ENCODE results near the gene RSAD2. TPM values are rescaled to one million over a fixed set of nuclear protein-coding genes. Genes with fewer than 3 reads are reported as not detected.
A peak's percentile ranks its signal among the peaks of the same experiment; 100 is the strongest.

Gene RSAD2
- total RNA-seq, 1 donor from 2014 or later: 2.0 TPM

DNA sequence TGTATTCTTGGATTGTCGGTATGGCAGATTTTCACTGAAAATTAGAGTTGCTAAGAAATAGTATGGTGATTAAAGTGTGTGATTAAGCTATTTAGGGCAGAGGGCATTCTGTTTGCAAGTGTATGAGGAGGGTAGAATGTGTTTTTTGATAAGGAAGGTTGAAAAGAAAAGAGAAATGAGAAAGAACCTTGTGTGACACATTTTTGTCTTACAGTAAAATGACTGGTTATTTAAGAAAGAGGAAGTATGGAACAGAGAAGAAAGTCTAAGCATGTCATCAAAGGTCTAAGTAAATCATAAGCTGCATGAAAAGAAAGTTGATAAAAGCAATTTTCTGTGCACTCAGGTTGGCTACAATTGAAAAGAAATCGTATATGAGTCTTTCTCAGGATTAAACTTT, 5.2 kb upstream of the RSAD2 start:
- H3K4me3 Mint-ChIP-seq: peak overlapping the region; percentile 34
- peaks cover 45% of the 10 kb centered on the region for H3K4me1 Mint-ChIP-seq
- peaks cover 5% of the 10 kb centered on the region for H3K9me3 Mint-ChIP-seq
- H3K27me3 Mint-ChIP-seq: no peaks in the 10 kb centered on the region
- no peak for DNase-seq
- H3K36me3 Mint-ChIP-seq (ENCODE audit: low read depth): peaks cover 11% of the 10 kb centered on the region
- H3K27ac Mint-ChIP-seq: peak overlapping the region; percentile 38
- intact Hi-C loops (cut with micrococcal nuclease): no loop called here

GRCh38 chr2:6874032-6874431, 3.5 kb upstream of the RSAD2 start:
- Mint-ChIP-seq H3K9me3 (peaks cover 5% of the 10 kb centered on the region), H3K27ac (no peak overlapping the region), H3K4me1 (peaks cover 51% of the 10 kb centered on the region), H3K36me3 (ENCODE audit: low read depth) (peaks cover 11% of the 10 kb centered on the region), H3K27me3 (no peaks in the 10 kb centered on the region), H3K4me3 (no peak overlapping the region)
- no peak for DNase-seq
- intact Hi-C loops (cut with micrococcal nuclease): no loop called here

DNA sequence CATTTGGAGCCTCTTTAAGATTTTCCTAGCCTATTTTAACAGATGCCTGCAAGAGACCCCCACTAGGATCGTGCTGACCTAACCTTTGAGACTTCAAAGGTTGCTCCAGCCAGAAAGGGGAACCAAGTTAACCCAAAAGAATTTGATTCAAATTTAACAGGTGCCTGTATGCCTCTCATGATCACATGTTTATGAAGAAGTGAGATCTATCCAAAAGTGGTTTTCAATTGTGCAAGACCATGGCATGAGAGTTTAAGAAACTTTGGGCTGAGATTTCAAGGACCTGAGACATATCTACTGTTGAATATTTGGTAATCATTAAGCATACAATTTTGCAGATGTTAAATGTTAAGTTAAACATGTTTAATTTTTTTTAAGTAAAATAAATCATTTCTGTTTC, 1.3 kb upstream of the RSAD2 start:
- intact Hi-C loops (cut with micrococcal nuclease): loop anchor here (2.0 kb wide), 2 partner anchors 40 to 50 kb away; partner anchors contain the start of gene RNF144A
- Mint-ChIP-seq H3K27ac (no peak overlapping the region), H3K4me3 (no peak overlapping the region), H3K27me3 (no peaks in the 10 kb centered on the region), H3K4me1 (peaks cover 66% of the 10 kb centered on the region), H3K36me3 (ENCODE audit: low read depth) (peaks cover 13% of the 10 kb centered on the region), H3K9me3 (peaks cover 5% of the 10 kb centered on the region)
- no peak for DNase-seq

- H3K27ac Mint-ChIP-seq: peak overlapping the region; percentile 85
Observed at GRCh38 chr2:6878549-6878948, 972 bp downstream of the RSAD2 start.

DNA sequence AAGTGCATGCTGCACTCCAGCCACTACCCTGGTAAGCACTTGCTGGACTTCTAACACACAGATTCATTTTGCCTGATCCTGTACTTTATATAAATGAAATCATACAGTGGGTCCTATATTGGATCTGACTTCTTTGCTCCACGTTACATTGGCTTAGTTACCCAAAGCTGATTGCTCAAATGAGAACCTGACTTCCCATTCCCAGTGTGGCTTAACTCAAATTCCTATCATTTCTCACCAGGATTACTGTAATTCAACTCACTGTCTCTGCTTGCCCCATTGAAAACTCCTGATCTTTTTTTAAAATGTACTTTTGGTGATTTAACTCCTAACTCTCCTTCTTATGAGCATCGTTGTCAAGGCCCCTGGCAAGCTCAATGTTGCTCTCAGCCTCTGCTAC, 1.4 kb downstream of the RSAD2 start:
- Mint-ChIP-seq H3K9me3 (peaks cover 2% of the 10 kb centered on the region), H3K27me3 (no peaks in the 10 kb centered on the region), H3K4me1 (peaks cover 69% of the 10 kb centered on the region), H3K27ac (peak overlapping the region; percentile 85), H3K36me3 (ENCODE audit: low read depth) (peaks cover 30% of the 10 kb centered on the region), H3K4me3 (peak overlapping the region; percentile 90)
- no peak for DNase-seq
- intact Hi-C loops (cut with micrococcal nuclease): no loop called here

More at GRCh38 chr2:6878549-6878948, 972 bp downstream of the RSAD2 start:
- H3K9me3 Mint-ChIP-seq: peaks cover 5% of the 10 kb centered on the region
- H3K4me1 Mint-ChIP-seq: peaks cover 67% of the 10 kb centered on the region
- H3K4me3 Mint-ChIP-seq: peak overlapping the region; percentile 90
- intact Hi-C loops (cut with micrococcal nuclease): no loop called here
- DNase-seq: no peak
- H3K36me3 Mint-ChIP-seq (ENCODE audit: low read depth): peaks cover 28% of the 10 kb centered on the region
- H3K27me3 Mint-ChIP-seq: no peaks in the 10 kb centered on the region

DNA sequence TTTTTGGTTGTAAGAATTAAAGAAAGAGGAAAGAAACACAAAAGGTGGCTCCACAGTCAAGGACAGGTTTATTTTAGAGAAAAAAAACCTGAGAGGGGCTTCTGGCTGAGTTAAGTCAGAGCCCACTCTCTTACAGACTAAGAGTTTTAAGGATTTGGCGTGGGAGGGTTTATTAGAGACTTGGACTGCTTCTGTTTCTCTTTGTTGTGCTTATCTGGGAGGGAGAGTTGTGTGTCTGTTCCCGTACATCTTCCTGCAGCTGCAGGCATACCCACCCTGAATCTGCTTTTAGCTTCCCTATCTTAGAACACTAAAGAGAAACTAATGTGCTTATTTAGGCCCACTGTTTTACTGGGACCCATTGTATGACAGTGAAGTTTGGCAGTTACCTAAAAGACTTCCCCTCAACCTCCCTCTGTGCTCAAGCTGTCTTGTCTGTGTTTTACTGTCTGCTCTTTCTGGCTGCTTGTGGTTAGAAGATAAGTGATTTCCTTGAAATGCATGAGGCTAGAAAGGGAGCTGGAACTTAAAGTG, 2.7 kb downstream of the RSAD2 start:
- Mint-ChIP-seq H3K27ac (peak overlapping the region; percentile 90), H3K27me3 (no peaks in the 10 kb centered on the region), H3K4me1 (peaks cover 69% of the 10 kb centered on the region), H3K4me3 (peak overlapping the region; percentile 81), H3K9me3 (no peaks in the 10 kb centered on the region), H3K36me3 (ENCODE audit: low read depth) (peaks cover 33% of the 10 kb centered on the region)
- DNase-seq: peak; percentile 84
- intact Hi-C loops (cut with micrococcal nuclease): no loop called here

- H3K4me1 Mint-ChIP-seq: peaks cover 64% of the 10 kb centered on the region
- no peaks in the 10 kb centered on the region for H3K9me3 Mint-ChIP-seq
- H3K4me3 Mint-ChIP-seq: peak overlapping the region; percentile 81
- peak overlapping the region; percentile 56 for H3K27ac Mint-ChIP-seq
- peaks cover 37% of the 10 kb centered on the region for H3K36me3 Mint-ChIP-seq (ENCODE audit: low read depth)
- H3K27me3 Mint-ChIP-seq: no peaks in the 10 kb centered on the region
- DNase-seq: no peak
- intact Hi-C loops (cut with micrococcal nuclease): no loop called here
Observed at GRCh38 chr2:6881046-6881445, 3.5 kb downstream of the RSAD2 start.

GRCh38 chr2:6881516-6881915, 3.9 kb downstream of the RSAD2 start:
- Mint-ChIP-seq H3K27me3 (no peaks in the 10 kb centered on the region), H3K27ac (no peak overlapping the region), H3K9me3 (no peaks in the 10 kb centered on the region)

DNA sequence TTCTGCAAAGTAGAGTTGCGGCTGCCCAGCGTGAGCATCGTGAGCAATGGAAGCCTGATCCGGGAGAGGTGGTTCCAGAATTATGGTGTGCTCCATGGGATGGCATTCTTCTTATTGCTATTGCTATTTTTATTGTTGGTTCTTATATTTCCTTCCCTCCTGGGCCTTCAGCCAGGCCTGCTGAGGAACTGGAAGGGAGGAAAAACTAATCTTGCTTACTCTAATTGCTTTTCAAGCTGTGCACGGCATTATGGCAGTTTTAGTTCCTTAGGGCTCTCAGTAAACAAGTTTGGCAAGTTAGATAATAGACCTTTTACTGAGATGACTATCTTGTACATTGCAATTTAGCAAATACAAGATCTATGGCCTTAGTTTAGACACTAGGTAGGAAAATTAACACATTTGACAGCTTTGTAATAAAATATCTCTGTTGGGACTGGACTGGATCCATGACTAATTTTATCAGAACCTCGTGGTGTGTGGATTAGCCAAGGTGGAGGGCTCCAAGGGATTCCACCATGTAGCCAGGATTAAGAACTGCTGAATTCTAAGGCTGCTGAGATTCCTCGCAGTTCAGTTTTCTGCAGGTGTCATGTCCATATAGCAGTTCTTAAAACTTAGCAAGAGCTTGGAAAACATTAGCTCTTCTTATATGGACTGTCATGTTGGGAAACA, 6.0 kb downstream of the RSAD2 start:
- intact Hi-C loops (cut with micrococcal nuclease): loop anchor here (2.0 kb wide), 1 partner anchor 29 kb away; no protein-coding TSS in a partner anchor
- Mint-ChIP-seq H3K4me1 (peaks cover 48% of the 10 kb centered on the region), H3K27ac (no peak overlapping the region), H3K9me3 (no peaks in the 10 kb centered on the region), H3K4me3 (no peak overlapping the region), H3K36me3 (ENCODE audit: low read depth) (peaks cover 51% of the 10 kb centered on the region), H3K27me3 (no peaks in the 10 kb centered on the region)
- DNase-seq: no peak

More at GRCh38 chr2:6881516-6881915, 3.9 kb downstream of the RSAD2 start:
- Mint-ChIP-seq H3K36me3 (ENCODE audit: low read depth) (peaks cover 40% of the 10 kb centered on the region), H3K4me3 (peak overlapping the region; percentile 81), H3K4me1 (peaks cover 62% of the 10 kb centered on the region)
- intact Hi-C loops (cut with micrococcal nuclease): no loop called here
- DNase-seq: no peak

DNA sequence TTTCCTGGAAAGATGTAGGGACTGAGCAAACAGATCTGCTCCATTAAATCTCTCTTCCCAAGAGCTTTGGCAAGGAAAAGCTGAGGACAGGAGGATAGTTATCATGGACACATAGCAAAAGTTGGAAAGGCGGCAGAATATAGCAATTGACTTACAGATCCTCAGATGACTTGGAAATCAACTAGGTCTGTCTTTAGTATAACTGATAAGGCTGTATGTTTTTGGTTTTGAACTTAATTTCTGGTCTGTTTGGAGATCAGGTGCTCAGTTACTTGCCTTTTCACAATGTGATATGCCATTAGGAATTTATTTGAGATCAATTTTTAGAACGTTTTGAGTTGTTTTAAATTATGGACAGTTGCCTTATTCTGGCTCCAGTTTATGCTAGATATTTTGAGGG, 8.0 kb downstream of the RSAD2 start:
- Mint-ChIP-seq H3K4me3 (no peak overlapping the region), H3K4me1 (peaks cover 38% of the 10 kb centered on the region), H3K36me3 (ENCODE audit: low read depth) (peaks cover 64% of the 10 kb centered on the region), H3K27me3 (no peaks in the 10 kb centered on the region), H3K9me3 (no peaks in the 10 kb centered on the region), H3K27ac (no peak overlapping the region)
- DNase-seq: no peak
- intact Hi-C loops (cut with micrococcal nuclease): no loop called here

- Mint-ChIP-seq H3K4me1 (peaks cover 36% of the 10 kb centered on the region), H3K9me3 (no peaks in the 10 kb centered on the region), H3K27me3 (no peaks in the 10 kb centered on the region), H3K27ac (no peak overlapping the region), H3K36me3 (ENCODE audit: low read depth) (peaks cover 63% of the 10 kb centered on the region), H3K4me3 (no peak overlapping the region)
- no peak for DNase-seq
- intact Hi-C loops (cut with micrococcal nuclease): no loop called here
Observed at GRCh38 chr2:6885968-6886367, 8.4 kb downstream of the RSAD2 start.

DNA sequence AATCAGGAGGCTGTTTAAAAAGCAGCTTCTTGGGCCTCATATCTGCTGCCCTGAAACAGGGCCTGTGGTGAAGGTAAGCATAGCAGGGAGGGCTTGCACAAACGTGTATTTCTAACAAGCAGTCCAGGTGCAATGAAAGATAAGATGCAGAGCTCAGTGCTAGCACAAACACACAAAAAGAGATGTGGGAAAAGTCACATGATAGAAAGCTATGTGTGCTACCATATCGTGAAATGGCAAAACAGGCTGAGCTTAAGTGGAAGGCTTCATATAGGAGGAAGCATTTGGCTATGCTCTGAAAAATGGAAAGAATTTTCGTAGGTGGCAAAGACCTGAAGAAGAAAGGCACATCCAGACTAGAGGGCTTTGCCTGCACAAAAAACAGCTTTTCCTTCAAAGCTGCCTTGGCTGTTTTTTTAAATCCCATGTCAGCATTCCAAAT, 10.2 kb downstream of the RSAD2 start:
- Mint-ChIP-seq H3K4me1 (peaks cover 18% of the 10 kb centered on the region), H3K9me3 (no peaks in the 10 kb centered on the region), H3K36me3 (ENCODE audit: low read depth) (peaks cover 53% of the 10 kb centered on the region)

DNA sequence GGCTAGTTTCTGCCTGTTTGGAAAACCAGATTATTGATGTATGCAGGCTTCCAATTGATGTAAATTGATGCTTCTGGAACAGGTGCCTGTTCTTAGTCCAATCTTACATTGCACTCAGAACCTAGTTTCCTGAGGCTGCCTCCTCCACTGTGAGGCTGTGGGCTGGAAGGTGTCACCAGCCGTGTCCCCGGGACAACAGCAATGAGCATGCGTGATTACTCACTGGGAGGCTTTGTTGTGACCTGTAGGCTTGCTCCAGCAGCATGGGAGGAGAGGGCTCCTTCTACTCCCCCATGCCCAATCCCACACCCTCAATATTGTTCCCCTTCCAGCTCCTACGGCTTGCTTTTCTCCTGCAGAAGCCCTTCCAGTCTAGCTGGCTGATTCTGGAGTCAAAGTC, 11.1 kb downstream of the RSAD2 start:
- H3K9me3 Mint-ChIP-seq: no peaks in the 10 kb centered on the region
- no peaks in the 10 kb centered on the region for H3K27me3 Mint-ChIP-seq
- H3K36me3 Mint-ChIP-seq (ENCODE audit: low read depth): peaks cover 51% of the 10 kb centered on the region
- DNase-seq: no peak
- intact Hi-C loops (cut with micrococcal nuclease): no loop called here
- peaks cover 18% of the 10 kb centered on the region for H3K4me1 Mint-ChIP-seq
- H3K4me3 Mint-ChIP-seq: no peak overlapping the region
- peak overlapping the region; percentile 43 for H3K27ac Mint-ChIP-seq

More for the DNA sequence above, 10.2 kb downstream of the RSAD2 start:
- intact Hi-C loops (cut with micrococcal nuclease): no loop called here
- no peak for DNase-seq
- no peak overlapping the region for H3K4me3 Mint-ChIP-seq
- no peak overlapping the region for H3K27ac Mint-ChIP-seq
- no peaks in the 10 kb centered on the region for H3K27me3 Mint-ChIP-seq

GRCh38 chr2:6893876-6894482, 16.4 kb downstream of the RSAD2 start:
- H3K4me3 Mint-ChIP-seq: no peak overlapping the region
- H3K36me3 Mint-ChIP-seq (ENCODE audit: low read depth): peaks cover 51% of the 10 kb centered on the region
- H3K9me3 Mint-ChIP-seq: no peaks in the 10 kb centered on the region
- no peak overlapping the region for H3K27ac Mint-ChIP-seq
- no peaks in the 10 kb centered on the region for H3K27me3 Mint-ChIP-seq
- peaks cover 13% of the 10 kb centered on the region for H3K4me1 Mint-ChIP-seq
- intact Hi-C loops (cut with micrococcal nuclease): no loop called here
- DNase-seq: no peak

All from activated CD4-positive, alpha-beta T cell treated with anti-CD3 and anti-CD28 coated beads, Interleukin-2, amount 10 ng/mL, durations not matched to agents 24 days and 14 days (primary cell).